GM12878 (cell line): ENCODE measurements around the gene ZC3H6. TPM values are rescaled to one million over a fixed set of nuclear protein-coding genes. Genes with fewer than 3 reads are reported as not detected.

ENCODE experiments used
- ATAC-seq: fragments of 200-7000 bp; cut with Tn5 transposase; 3 replicates; pipeline ENCODE4 v1.9.1; 2020; ENCODE audit warnings: mild to moderate bottlenecking, moderate library complexity
- BruUV-seq: library from RNA; stranded (reverse); fragments of 400-500 nt; replicated peaks from 2 replicates; lab custom pipeline; 2021; lab: Mats Ljungman, UMichigan
- CTCF ChIA-PET: fragments of 300-600 bp; sonication (Branson Sonifier 250); formaldehyde crosslinking; extraction: SDS; loops from one replicate; lab custom pipeline; 2021; ENCODE audit warnings: inconsistent platforms; lab: Yijun Ruan, JAX
- POLR2A ChIA-PET: fragments of 350-600 bp; formaldehyde crosslinking; extraction: SDS; loops from one replicate; lab custom pipeline; 2021; ENCODE audit warnings: inconsistent platforms; lab: Charles Lee
- RAD21 ChIA-PET: fragments of 300-600 bp; sonication (Branson Sonifier 250); formaldehyde crosslinking; loops from one replicate; lab custom pipeline; 2023; ENCODE audit warnings: antibody characterized with exemption; ENCODE audit not compliant: unreplicated experiment; lab: Charles Lee
- SMC1A ChIA-PET: fragments of 300-600 bp; sonication (Branson Sonifier 250); formaldehyde crosslinking; loops from one replicate; lab custom pipeline; 2023; ENCODE audit not compliant: unreplicated experiment, uncharacterized antibody; lab: Charles Lee
- DNase-seq: peaks from one replicate; pipeline ENCODE4 v3.0.0-alpha.2; 2011; ENCODE audit warnings: low read depth, low spot score
- FAIRE-seq: peaks from 3 replicates; lab custom pipeline; 2011; peaks lifted over from hg19 to GRCh38; lab: Jason Lieb, UNC
- H2AFZ ChIP-seq: 2 replicates; pipeline ENCODE4 v1.6.0; 2011; ENCODE audit warnings: low read depth, low read length, control low read depth; ENCODE audit not compliant: control insufficient read depth
- H3K27ac ChIP-seq: 2 replicates; pipeline ENCODE4 v1.5.1; 2011; ENCODE audit warnings: control low read depth; ENCODE audit not compliant: control insufficient read depth, insufficient read depth
- H3K27me3 ChIP-seq, 2 experiments: replicated peaks in 1 of 2; 2 replicates each; pipeline versions ENCODE4 v1.6.0 to v1.6.1; 2011; ENCODE audit warnings: low read length in 1 of 2; ENCODE audit not compliant: control insufficient read depth in 2 of 2, insufficient read depth in 2 of 2
- H3K36me3 ChIP-seq, 2 experiments: 2 replicates each; pipeline ENCODE4 v1.5.1; 2011; ENCODE audit warnings: low read length in 1 of 2; ENCODE audit not compliant: control insufficient read depth in 2 of 2, insufficient read depth in 2 of 2
- H3K4me1 ChIP-seq: 2 replicates; pipeline ENCODE4 v1.6.1; 2011; ENCODE audit warnings: mild to moderate bottlenecking, low read length, moderate library complexity, mixed read lengths; ENCODE audit not compliant: control insufficient read depth, insufficient read depth
- H3K4me2 ChIP-seq: 2 replicates; pipeline ENCODE4 v1.6.0; 2011; ENCODE audit warnings: control low read depth; ENCODE audit not compliant: control insufficient read depth, insufficient read depth
- H3K4me3 ChIP-seq: fragments of 200-600 bp; sonication (generic); 2 replicates; pipeline ENCODE4 v1.5.1; 2016
- H3K79me2 ChIP-seq: 2 replicates; pipeline ENCODE4 v1.6.0; 2011; ENCODE audit warnings: low read length; ENCODE audit not compliant: control insufficient read depth, insufficient read depth
- H3K9ac ChIP-seq: 2 replicates; pipeline ENCODE4 v1.8.0; 2011; ENCODE audit warnings: low read length, control low read depth, mixed read lengths; ENCODE audit not compliant: control insufficient read depth, insufficient read depth
- H3K9me3 ChIP-seq: replicated peaks from 3 replicates; pipeline ENCODE4 v1.5.1; 2011; ENCODE audit warnings: mild to moderate bottlenecking, low read length; ENCODE audit not compliant: control insufficient read depth, insufficient read depth
- H4K20me1 ChIP-seq: 2 replicates; pipeline ENCODE4 v1.6.0; 2011; ENCODE audit not compliant: control insufficient read depth, insufficient read depth
- CEBPZ ChIP-seq: fragments of 150-350 bp; IDR thresholded peaks from 2 replicates; pipeline ENCODE4 v1.6.1; 2016; ENCODE audit warnings: low read depth, low read length
- CTCF ChIP-seq, 3 experiments: IDR thresholded peaks in 2 of 3; conservative IDR thresholded peaks in 1 of 3; 2 replicates each; pipeline ENCODE4 v1.5.1; 2011; ENCODE audit warnings: low read depth in 3 of 3, low read length in 3 of 3, mild to moderate bottlenecking in 3 of 3, control low read depth in 2 of 3, moderate library complexity in 2 of 3, inconsistent platforms in 1 of 3, mixed read lengths in 1 of 3; ENCODE audit not compliant: control insufficient read depth in 2 of 3, insufficient read depth in 1 of 3; ENCODE audit errors: extremely low read depth in 1 of 3
- IKZF1 ChIP-seq: fragments of 450-650 bp; conservative IDR thresholded peaks from 2 replicates; pipeline ENCODE4 v1.6.1; 2017; ENCODE audit warnings: antibody characterized with exemption, mild to moderate bottlenecking
- SPI1 ChIP-seq: IDR thresholded peaks from 2 replicates; pipeline ENCODE4 v1.6.1; 2011; ENCODE audit warnings: low read depth, mild to moderate bottlenecking, low read length, moderate library complexity, borderline replicate concordance; ENCODE audit not compliant: insufficient read depth
- SRF ChIP-seq, 2 experiments: IDR thresholded peaks; 2 replicates each; pipeline ENCODE4 v1.6.1; 2011; ENCODE audit warnings: low read depth in 2 of 2, low read length in 2 of 2, mild to moderate bottlenecking in 1 of 2, moderate library complexity in 1 of 2
- WGBS: methylation state at CpG from one replicate; pipeline ENCODE4 v1.1.6; 2016; ENCODE audit warnings: low lambda C conversion rate; ENCODE audit not compliant: insufficient replicate concordance, insufficient coverage; ENCODE audit errors: missing lambda C conversion rate; 5-methylcytosine and 5-hydroxymethylcytosine counted together
- in situ Hi-C: fragments of 300-500 bp; cut with MboI; formaldehyde crosslinking; loops from 9 replicates; pipeline ENCODE4 v1.14.3; 2018; ENCODE audit warnings: mixed read lengths
- intact Hi-C: fragments of 100-400 bp; cut with micrococcal nuclease; formaldehyde crosslinking; loops from one replicate; pipeline ENCODE4 v1.14.2; 2022; ENCODE audit not compliant: unreplicated experiment
- polyA plus RNA-seq, 11 experiments: library from polyadenylated mRNA; depleted of rRNA in 4 of 11; unstranded in 6 of 11; stranded (reverse) in 5 of 11; fragments of >200 nt; fragmentation: Nextera tagmentation in 4 of 11; fragmentation: Illumina TruSeq in 1 of 11; extraction: Ambion mirVana in 4 of 11; extraction: Trizol in 1 of 11; gene quantifications; 1 replicate in 1 of 11; 2 replicates in 10 of 11; pipeline versions ENCODE4 v1.2.1 to v1.2.3, GENCODE V29; 2011 to 2016; ENCODE audit warnings: inconsistent platforms in 2 of 11, missing spikeins in 2 of 11, low read depth in 1 of 11
- total RNA-seq, 4 experiments: library from RNA; depleted of rRNA in 3 of 4; stranded (reverse); fragments of >200 nt in 3 of 4; fragmentation: Illumina TruSeq in 1 of 4; extraction: Trizol in 1 of 4; gene quantifications; 2 replicates each; pipeline versions ENCODE4 v1.2.1 to v1.2.3, GENCODE V29; 2013 to 2021

The ZC3H6 gene
- total and polyA plus RNA-seq, 10 of the 15 experiments (the other 5 are each of a cell fraction or from before 2014, with no cell fraction given), result 0.53 to 4.7 (median 1.9) TPM

GRCh38 chr2:112304298-112304941, 29.0 kb downstream of the ZC3H6 start:
- FAIRE-seq, result peak; percentile 64
- peak overlapping the region; percentile 38; the same call in 1 of the 2 replicates for H3K27ac ChIP-seq

More at GRCh38 chr2:112304298-112304941, 29.0 kb downstream of the ZC3H6 start:
- H3K4me3 ChIP-seq, result no peak overlapping the region
- no peak overlapping the region for H3K9ac ChIP-seq
- H3K4me1 ChIP-seq, result no peaks in the 10 kb centered on the region
- TF ChIP-seq CEBPZ, result no peak
- TF ChIP-seq IKZF1, result no peak
- no peak for TF ChIP-seq CTCF (IDR thresholded peaks at IDR 0.05 in 2 of 3, conservative IDR thresholded peaks at IDR 0.05 in 1 of 3; ENCODE audit: control insufficient read depth in 2 of 3, extremely low read depth in 1 of 3, insufficient read depth in 1 of 3, low read depth in 3 of 3, low read length in 3 of 3)
- TF ChIP-seq SRF (IDR thresholded peaks at IDR 0.05; ENCODE audit: low read depth in 2 of 2, low read length in 2 of 2), result 0 out of 4 replicates have a peak, but pooled peaks have one; percentile 19 to 43
- peak; percentile 30; the same call in 1 of the 2 replicates for TF ChIP-seq SPI1
- TF ChIP-seq, all 136 proteins: peak for 2
- DNase-seq (peak; percentile 15), ATAC-seq (peak; percentile 89)
- no peaks in the 10 kb centered on the region for H3K36me3 ChIP-seq
- intact Hi-C loops (loop anchor here (2.0 kb wide), 1 partner anchor 30 kb away; the partner anchor contains the start of gene ZC3H6), in situ Hi-C loops (no loop called here)
- no peaks in the 10 kb centered on the region for H3K27me3 ChIP-seq
- H3K9me3 ChIP-seq, result no peaks in the 10 kb centered on the region
- ChIA-PET RAD21 (no interaction called here), CTCF (no interaction called here), POLR2A (no interaction called here), SMC1A (interaction anchor here (0.7 kb wide), 1 partner anchor 261 kb away, joined by 5 read pairs; no protein-coding TSS in a partner anchor)
- no peak overlapping the region for H3K4me2 ChIP-seq
- 15% methylated on average over 2 of the region's 2 CpGs for WGBS
- no peaks in the 10 kb centered on the region for H4K20me1 ChIP-seq
- no peaks in the 10 kb centered on the region for H3K79me2 ChIP-seq
- BruUV-seq, result no TSS peak
- H2AFZ ChIP-seq, result peak overlapping the region; percentile 25; the same call in 1 of the 2 replicates
